SK-N-SH treated with all-trans-retinoic acid at 6 μM for 48 hours (cell line): ENCODE data around the gene SULT1A2.

Source experiments
- ATAC-seq: fragments of 200-7000 bp; cut with Tn5 transposase; 3 replicates; pipeline ENCODE4 v1.9.1; 2020; ENCODE audit warnings: mild to moderate bottlenecking, moderate library complexity
- BACH2 ChIP-seq: fragments of 250-450 bp; sonication (Bioruptor Pico); IDR thresholded peaks from 2 replicates; pipeline ENCODE4 v1.9.0; 2021; ENCODE audit warnings: mild to moderate bottlenecking, borderline replicate concordance
- CSDC2 ChIP-seq: fragments of 250-450 bp; sonication (Bioruptor Pico); IDR thresholded peaks from 2 replicates; pipeline ENCODE4 v1.5.0; 2020; ENCODE audit warnings: mild to moderate bottlenecking, moderate library complexity
- CSRNP3 ChIP-seq: fragments of 250-450 bp; sonication (Bioruptor Pico); IDR thresholded peaks from 2 replicates; pipeline ENCODE4 v1.5.1; 2021; ENCODE audit warnings: mild to moderate bottlenecking, moderate library complexity
- ESRRG ChIP-seq: fragments of 250-450 bp; sonication (Bioruptor Pico); IDR thresholded peaks from 2 replicates; pipeline ENCODE4 v1.6.1; 2021; ENCODE audit warnings: mild to moderate bottlenecking
- GLIS3 ChIP-seq: fragments of 250-450 bp; sonication (Bioruptor Pico); IDR thresholded peaks from 2 replicates; pipeline ENCODE4 v1.5.0; 2020; ENCODE audit warnings: mild to moderate bottlenecking, moderate library complexity
- ISL1 ChIP-seq: fragments of 250-450 bp; sonication (Bioruptor Pico); IDR thresholded peaks from 2 replicates; pipeline ENCODE4 v2.1.2; 2022; ENCODE audit warnings: mild to moderate bottlenecking, moderate library complexity
- OSR1 ChIP-seq: fragments of 250-450 bp; sonication (Bioruptor Pico); IDR thresholded peaks from 2 replicates; pipeline ENCODE4 v1.8.0; 2022; ENCODE audit warnings: moderate library complexity, mild to moderate bottlenecking, inconsistent platforms
- PPARA ChIP-seq: fragments of 250-450 bp; sonication (Bioruptor Pico); IDR thresholded peaks from 2 replicates; pipeline ENCODE4 v1.5.0; 2020; ENCODE audit warnings: mild to moderate bottlenecking, borderline replicate concordance
- RARB ChIP-seq: fragments of 250-450 bp; sonication (Bioruptor Pico); IDR thresholded peaks from 2 replicates; pipeline ENCODE4 v1.8.0; 2021; ENCODE audit warnings: mild to moderate bottlenecking, moderate library complexity
- TCF4 ChIP-seq: fragments of 250-450 bp; sonication (Bioruptor Pico); IDR thresholded peaks from 2 replicates; pipeline ENCODE4 v1.8.0; 2021; ENCODE audit warnings: mild to moderate bottlenecking, moderate library complexity, borderline replicate concordance
- TOX ChIP-seq: fragments of 250-450 bp; sonication (Bioruptor Pico); IDR thresholded peaks from 2 replicates; pipeline ENCODE4 v1.8.0; 2021; ENCODE audit warnings: mild to moderate bottlenecking, moderate library complexity, borderline replicate concordance
- ZC3H10 ChIP-seq: fragments of 250-450 bp; sonication (Bioruptor Pico); IDR thresholded peaks from 2 replicates; pipeline ENCODE4 v1.5.1; 2021; ENCODE audit warnings: mild to moderate bottlenecking, moderate library complexity
- ZFP3 ChIP-seq: fragments of 250-450 bp; sonication (Bioruptor Pico); IDR thresholded peaks from 2 replicates; pipeline ENCODE4 v1.5.0; 2020; ENCODE audit warnings: mild to moderate bottlenecking, moderate library complexity
- ZFP30 ChIP-seq: fragments of 450-650 bp; formaldehyde crosslinking; IDR thresholded peaks from 2 replicates; pipeline ENCODE4 v1.5.0; 2022; ENCODE audit warnings: mild to moderate bottlenecking, moderate library complexity
- ZNF565 ChIP-seq: fragments of 450-650 bp; formaldehyde crosslinking; conservative IDR thresholded peaks from 2 replicates; pipeline ENCODE4 v1.5.0; 2020; ENCODE audit warnings: low read depth, mild to moderate bottlenecking, moderate library complexity
- ZNF70 ChIP-seq: fragments of 450-650 bp; formaldehyde crosslinking; IDR thresholded peaks from 2 replicates; pipeline ENCODE4 v1.5.0; 2020; ENCODE audit warnings: mild to moderate bottlenecking, moderate library complexity
- TF ChIP-seq, protein P1 (sequence below): fragments of 250-450 bp; sonication (Bioruptor Pico); IDR thresholded peaks from 2 replicates; pipeline ENCODE4 v1.8.0; 2021; ENCODE audit warnings: low read depth, mild to moderate bottlenecking, moderate library complexity, borderline replicate concordance
- TF ChIP-seq, protein P2 (sequence below): fragments of 250-450 bp; sonication (Bioruptor Pico); IDR thresholded peaks from 2 replicates; pipeline ENCODE4 v1.5.1; 2020; ENCODE audit warnings: low read depth, mild to moderate bottlenecking, moderate library complexity

Gene SULT1A2

DNA sequence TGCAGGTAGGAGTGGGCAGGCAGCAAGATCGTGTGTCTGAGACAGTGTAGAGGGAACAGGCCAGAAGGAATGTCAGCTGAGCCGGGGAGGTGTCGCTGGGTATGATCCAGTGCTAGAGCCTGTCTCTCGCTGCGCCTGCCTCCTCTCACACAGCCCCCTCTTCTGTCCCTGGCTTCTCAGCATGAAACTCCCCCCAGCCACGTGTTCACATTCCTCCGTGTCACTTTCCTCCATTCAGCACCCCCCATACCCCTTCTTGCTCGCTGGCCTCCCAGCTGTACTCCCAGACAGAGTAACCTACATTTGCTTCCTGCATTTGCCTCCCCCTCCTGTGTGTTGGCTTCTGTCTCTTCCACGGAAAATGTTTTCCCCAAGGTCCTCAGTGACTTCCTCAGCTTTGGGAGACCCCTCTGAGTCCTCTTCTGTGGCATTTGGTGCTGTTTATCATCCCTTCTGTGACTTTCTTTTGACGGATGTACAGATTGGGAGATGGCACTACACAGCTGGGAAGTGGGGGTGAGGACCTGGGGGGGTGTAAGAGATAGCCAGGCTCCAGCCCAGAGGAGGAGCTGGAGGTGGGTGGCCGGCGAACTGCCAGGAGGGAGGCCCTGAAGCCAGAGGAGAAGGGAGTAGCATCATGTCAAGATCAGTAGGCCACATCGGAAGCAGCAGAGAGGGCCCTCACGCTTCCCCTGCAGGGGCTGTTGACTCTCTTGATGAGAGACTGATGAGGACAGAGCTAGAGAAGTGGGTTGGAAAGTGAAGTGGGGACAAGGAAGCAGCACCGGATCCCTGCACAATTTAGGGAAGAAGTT, 23.9 kb downstream of the SULT1A2 start:
- ATAC-seq, result no peak
- TF ChIP-seq BACH2 (CRISPR knock-in tag) (no peak), TCF4 (CRISPR knock-in tag) (no peak), ZFP30 (CRISPR knock-in tag) (no peak), ESRRG (CRISPR knock-in tag) (no peak), ZNF70 (CRISPR knock-in tag) (no peak), CSRNP3 (CRISPR knock-in tag) (no peak), GLIS3 (CRISPR knock-in tag) (no peak), CSDC2 (CRISPR knock-in tag) (no peak)
- TF ChIP-seq, protein P1, sequence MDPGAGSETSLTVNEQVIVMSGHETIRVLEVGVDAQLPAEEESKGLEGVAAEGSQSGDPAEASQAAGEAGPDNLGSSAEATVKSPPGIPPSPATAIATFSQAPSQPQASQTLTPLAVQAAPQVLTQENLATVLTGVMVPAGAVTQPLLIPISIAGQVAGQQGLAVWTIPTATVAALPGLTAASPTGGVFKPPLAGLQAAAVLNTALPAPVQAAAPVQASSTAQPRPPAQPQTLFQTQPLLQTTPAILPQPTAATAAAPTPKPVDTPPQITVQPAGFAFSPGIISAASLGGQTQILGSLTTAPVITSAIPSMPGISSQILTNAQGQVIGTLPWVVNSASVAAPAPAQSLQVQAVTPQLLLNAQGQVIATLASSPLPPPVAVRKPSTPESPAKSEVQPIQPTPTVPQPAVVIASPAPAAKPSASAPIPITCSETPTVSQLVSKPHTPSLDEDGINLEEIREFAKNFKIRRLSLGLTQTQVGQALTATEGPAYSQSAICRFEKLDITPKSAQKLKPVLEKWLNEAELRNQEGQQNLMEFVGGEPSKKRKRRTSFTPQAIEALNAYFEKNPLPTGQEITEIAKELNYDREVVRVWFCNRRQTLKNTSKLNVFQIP (CRISPR knock-in tag), result no peak
- TF ChIP-seq, protein P2, sequence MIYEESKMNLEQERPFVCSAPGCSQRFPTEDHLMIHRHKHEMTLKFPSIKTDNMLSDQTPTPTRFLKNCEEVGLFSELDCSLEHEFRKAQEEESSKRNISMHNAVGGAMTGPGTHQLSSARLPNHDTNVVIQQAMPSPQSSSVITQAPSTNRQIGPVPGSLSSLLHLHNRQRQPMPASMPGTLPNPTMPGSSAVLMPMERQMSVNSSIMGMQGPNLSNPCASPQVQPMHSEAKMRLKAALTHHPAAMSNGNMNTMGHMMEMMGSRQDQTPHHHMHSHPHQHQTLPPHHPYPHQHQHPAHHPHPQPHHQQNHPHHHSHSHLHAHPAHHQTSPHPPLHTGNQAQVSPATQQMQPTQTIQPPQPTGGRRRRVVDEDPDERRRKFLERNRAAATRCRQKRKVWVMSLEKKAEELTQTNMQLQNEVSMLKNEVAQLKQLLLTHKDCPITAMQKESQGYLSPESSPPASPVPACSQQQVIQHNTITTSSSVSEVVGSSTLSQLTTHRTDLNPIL (CRISPR knock-in tag), result no peak

- no peak for TF ChIP-seq TCF4 (CRISPR knock-in tag)
- no peak for TF ChIP-seq ZC3H10 (CRISPR knock-in tag)
- no peak for TF ChIP-seq CSDC2 (CRISPR knock-in tag)
- no peak for TF ChIP-seq PPARA (CRISPR knock-in tag)
- TF ChIP-seq, protein P1 (CRISPR knock-in tag), result no peak
- TF ChIP-seq RARB (CRISPR knock-in tag), result no peak
- TF ChIP-seq TOX (CRISPR knock-in tag), result no peak
- no peak for ATAC-seq
Observed at GRCh38 chr16:28569968-28570752, 26.7 kb downstream of the SULT1A2 start.

GRCh38 chr16:28569021-28569420, 27.8 kb downstream of the SULT1A2 start:
- TF ChIP-seq OSR1 (CRISPR knock-in tag), result no peak
- no peak for TF ChIP-seq GLIS3 (CRISPR knock-in tag)
- no peak for TF ChIP-seq PPARA (CRISPR knock-in tag)
- no peak for TF ChIP-seq ZNF565 (CRISPR knock-in tag)
- no peak for TF ChIP-seq ZFP3 (CRISPR knock-in tag)
- TF ChIP-seq CSRNP3 (CRISPR knock-in tag), result no peak
- no peak for TF ChIP-seq BACH2 (CRISPR knock-in tag)
- no peak for TF ChIP-seq TCF4 (CRISPR knock-in tag)
- TF ChIP-seq ISL1 (CRISPR knock-in tag), result no peak
- TF ChIP-seq ZC3H10 (CRISPR knock-in tag), result no peak
- TF ChIP-seq, protein P1 (CRISPR knock-in tag), result no peak
- TF ChIP-seq CSDC2 (CRISPR knock-in tag), result no peak
- TF ChIP-seq, protein P2 (CRISPR knock-in tag), result no peak
- ATAC-seq, result no peak
